ENCODE results near the gene OR5H14.
"Not testable (repeated sequence)": the region's sequence is repeated elsewhere in the genome, so short reads cannot be mapped to it uniquely, and the experiment has no call there.

Gene OR5H14

DNA sequence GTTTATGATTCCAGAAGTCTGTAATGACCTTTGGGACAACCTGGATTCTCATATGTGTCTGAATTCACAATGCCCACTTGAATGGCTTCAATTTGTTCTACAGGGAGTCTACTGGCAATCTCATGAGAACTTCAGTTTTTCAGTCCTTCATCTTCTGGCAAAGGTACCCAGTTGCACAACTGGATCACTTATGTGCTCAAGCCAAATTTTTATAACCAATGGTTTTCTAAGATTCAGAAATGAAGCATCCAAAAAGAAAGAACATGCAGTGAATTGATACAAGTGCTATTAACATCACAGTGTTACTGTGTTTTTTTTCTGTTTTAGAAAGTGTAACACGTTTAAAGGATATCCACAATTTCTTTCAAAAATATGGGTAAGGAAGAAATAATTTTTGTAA lies at the start of gene OR5H14:
Gene OR5H14, plus strand, starts transcription at position 301 of the 400 bp plus-strand sequence. CDS start 1,907 bp downstream, outside the sequence.
- intact Hi-C loops (cut with DNase I) = no loop called here
- no peak for DNase-seq

DNA sequence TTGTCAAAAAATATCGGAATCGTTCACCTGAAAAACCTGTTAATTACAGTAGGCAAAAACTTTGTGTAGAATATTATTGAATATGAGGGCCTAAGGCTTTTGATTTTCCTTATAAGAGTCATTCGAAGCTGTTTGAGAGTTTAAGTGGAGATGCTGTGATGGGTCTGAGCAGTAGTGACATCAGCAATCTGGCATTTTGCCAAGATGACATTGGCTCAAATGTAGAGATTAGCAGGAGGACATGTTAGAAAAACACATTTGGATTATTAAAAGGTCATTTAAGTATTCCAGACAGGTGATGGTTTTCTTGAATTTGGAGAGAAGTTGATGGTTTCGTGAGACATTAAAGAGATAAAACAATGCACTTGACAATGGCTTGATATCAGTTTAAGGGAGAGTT lies 47.4 kb upstream of the OR5H14 start:
- no peak for DNase-seq
- intact Hi-C loops (cut with DNase I) = no loop called here

DNA sequence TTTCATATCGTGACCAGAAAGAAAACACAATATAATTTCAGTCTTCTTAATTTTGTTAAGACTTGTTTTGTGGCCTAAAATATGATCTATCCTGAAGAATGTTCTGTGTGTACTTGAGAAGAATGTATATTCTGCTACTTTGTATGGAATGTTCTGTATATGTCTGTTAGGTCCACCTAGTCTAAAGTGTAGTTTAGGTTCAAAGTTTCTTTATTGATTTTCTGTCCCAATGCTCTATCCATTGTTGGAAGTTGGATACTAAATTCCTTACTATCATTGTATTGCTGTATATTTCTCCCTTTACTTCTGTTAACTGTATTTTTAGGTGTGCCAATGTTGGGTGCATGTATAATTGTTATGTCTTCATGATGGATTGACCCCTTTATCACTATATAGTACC lies 39.1 kb upstream of the OR5H14 start:
- no peak for DNase-seq
- intact Hi-C loops (cut with DNase I) = no loop called here

DNA sequence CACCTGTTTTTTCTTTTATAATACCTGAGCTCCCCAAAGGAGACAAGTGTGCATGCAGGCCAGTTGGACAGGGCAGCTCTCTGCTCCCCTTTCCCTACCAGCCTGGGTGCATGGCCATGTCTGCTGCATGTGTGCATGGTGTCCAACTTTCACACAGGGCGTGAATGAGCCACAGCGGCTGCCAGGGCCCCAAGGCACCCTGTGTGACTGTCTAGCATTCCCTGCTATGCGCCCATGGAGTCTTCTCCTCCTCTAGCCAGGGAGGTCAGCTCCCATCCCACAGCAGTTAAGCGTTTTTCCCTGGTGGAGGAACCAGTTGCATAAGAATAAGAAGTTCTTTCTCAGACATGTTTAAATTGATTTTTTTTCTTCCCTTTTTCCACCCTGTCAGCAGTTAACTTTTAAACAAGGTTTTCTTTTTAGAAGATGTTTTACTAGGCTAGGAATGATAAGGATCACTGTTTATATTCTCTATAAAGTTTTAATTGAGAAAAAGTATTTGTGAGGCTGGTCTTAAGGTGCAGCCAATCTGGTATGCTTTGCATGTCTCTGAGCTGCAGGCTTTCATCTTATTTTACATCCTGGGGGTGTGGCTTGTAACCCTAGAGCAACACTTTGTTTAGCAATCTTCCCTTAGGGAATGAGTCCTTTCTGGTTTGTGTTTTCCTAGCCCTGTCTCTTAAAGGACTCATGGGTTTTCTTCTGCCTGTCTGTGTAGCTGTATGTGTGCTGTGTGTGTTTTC lies 37.3 kb upstream of the OR5H14 start:
- intact Hi-C loops (cut with DNase I) = no loop called here
- DNase-seq = peak in 1 of 10 donors; percentile 19

DNA sequence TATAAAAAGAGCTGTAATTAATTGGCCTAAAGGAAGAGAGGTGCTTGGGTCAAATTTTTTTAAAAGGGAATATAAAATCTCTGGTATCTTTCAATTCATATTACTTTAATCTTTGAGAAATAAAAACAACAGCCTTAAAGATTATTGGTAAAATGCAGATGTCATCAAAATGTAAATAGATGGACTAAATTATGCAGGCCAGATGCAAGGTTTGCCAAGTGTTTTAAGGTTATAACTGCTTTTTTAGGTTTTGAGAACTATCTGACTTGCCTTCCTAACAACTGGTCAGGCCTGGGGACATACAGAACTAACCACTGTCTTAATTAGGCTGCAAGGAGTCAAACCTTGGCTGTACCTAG lies 36.8 kb upstream of the OR5H14 start:
- DNase-seq = no peak
- intact Hi-C loops (cut with DNase I) = no loop called here

DNA sequence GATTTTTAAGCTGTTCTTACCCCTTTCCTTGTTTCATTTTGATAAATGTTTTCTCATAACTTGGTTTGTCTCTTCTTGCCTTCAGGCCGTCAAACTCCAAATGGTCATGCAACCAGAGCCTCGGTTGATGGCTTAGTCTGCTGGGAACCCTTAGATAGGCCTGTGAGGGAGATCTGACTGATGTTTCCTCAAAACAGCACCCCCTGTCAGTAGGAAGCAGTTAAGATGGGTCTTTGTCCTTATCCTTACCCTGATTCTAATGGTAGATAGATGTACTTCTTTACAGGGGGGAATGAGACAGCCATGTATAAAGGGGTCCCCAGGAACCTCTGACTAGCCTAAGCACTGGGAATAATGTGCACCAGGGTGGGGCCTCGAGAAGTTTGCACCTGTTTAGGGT lies 33.0 kb upstream of the OR5H14 start:
- intact Hi-C loops (cut with DNase I) = no loop called here
- no peak for DNase-seq

DNA sequence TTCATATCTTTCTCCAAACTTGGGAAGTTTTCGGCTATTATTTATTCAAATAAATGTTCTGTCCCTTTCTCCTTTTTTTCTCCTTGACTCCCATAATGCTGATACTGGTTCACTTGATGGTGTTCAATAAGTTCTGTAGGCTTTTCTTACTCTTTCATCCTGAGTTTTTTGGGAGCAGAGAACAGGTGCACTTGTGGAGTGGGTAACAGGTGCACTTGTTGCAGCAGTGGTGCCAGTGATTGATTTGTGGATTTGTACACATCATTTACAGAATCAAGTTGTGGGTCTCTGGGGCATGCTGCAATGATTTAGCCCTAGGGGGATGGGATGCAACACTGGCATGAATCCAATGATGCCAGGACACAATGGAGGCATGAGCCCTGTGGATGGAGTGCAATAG lies 31.6 kb upstream of the OR5H14 start:
- intact Hi-C loops (cut with DNase I) = no loop called here

DNA sequence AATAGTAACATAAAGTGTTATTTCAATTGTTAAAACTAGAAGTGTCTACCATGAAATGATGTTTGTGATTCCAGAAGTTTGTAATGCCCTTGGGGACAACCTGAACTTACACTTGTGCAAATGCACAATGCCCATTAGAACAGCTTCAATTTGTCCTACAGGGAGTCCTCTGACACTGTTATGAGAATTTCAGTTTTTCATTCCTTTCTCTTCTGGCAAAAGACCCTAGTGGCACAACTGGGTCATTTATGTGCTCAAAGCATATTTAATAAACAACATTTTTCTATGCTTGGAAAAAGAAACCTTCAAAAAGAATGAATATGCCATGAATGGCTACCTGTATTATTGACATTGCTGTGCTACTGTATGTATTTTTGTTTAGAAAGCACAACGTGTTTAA lies 16.9 kb upstream of the OR5H14 start, which contains the start of gene OR5H1:
Gene OR5H1, plus strand, starts transcription at position 301 of the 400 bp plus-strand sequence. CDS start 1,977 bp downstream, outside the sequence.
- intact Hi-C loops (cut with DNase I) = no loop called here
- no peak for DNase-seq

More for the DNA sequence above, 31.6 kb upstream of the OR5H14 start:
- no peak for DNase-seq

DNA sequence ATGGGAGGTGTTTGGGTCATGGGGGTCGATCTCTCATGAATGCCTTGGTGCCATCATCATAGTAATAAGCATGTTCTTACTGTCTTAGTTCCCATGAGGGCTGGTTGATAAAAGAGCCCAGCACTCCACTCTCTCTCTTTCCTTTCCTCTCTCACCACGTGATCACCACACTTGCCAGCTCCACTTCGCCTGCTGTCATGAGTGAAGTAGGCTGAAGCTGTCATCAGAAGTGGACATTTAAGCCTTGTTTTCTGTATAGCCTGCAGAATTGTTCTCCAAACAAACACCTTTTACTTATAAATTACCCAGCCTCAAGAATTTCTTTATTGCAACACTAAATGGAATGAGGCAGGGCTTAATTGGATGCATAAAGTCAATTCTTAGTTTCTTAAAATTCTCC lies 10.6 kb upstream of the OR5H14 start:
- intact Hi-C loops (cut with DNase I) = no loop called here
- no peak for DNase-seq

DNA sequence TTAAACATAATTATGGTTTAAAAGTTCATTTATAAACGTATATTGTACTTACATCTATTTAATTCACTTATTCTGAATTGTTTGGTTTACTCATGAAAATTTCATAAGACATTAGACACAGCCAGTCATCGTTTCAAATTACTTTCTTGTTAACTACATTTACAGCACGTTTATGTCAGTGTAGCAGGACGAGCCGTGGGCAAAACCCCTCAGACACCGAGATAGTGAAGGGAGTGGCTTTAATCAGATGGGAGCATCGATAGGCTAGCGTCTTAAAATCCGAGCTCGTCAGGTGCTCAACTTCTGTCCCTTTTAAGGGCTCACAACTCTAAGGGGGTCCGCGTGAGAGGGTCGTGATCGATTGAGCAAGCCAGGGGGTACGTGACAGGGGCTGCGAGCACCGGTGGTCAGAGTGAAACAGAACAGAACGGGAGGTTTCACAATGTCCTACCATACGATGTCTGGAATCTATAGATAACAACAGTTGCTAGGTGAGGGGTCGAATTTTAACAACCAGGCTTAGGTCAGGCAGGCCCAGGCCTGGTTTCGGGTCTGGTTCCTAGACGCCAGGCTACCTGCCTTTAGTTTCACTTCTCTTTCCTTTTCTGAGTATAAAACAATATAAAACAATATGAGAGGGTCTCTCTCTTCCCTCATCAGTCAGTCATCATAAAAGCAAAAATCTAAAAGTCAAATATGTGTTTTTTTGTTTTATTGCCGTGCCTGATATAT lies 9.3 kb upstream of the OR5H14 start:
- DNase-seq; intact Hi-C loops (cut with DNase I): not testable (repeated sequence)

DNA sequence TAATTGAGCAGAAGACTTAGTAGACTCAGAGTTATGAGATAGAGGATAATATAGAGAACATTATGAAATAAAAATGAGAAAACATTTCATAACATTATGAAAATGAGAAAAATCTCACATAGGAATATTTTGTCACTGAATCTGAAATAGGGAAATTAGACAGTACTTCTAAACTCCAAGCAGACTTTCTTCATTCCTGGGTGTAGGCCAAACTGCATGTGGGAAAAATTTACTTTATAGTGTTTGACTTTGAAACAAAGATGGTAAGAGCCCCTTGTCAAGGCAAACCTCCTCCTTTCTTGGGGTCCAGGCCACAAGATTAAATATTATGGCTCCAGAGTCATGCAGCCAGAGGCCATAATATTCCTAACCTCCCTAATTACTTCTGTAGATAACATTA lies 6.7 kb upstream of the OR5H14 start:
- intact Hi-C loops (cut with DNase I) = loop anchor here (2.0 kb wide), 1 partner anchor 42 kb away; no protein-coding TSS in a partner anchor

DNA sequence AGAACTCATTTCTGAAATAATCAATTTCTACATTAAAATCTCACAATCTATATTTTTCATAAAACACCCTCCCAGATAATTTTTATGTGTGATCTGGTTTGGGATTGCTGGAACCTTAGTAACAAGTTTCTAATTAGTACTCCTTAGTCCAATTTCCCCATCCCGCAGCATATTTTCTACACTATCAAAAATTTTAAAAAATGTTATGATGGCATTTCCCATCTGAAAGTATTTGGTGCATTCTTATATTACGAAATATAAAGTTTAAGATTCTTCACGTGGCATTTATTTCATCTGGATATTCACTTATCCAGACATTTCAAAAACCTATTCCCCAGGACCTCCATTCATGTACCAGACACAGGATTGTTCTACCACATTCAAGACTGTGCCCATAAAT lies 1.5 kb downstream of the OR5H14 start:
- no peak for DNase-seq
- intact Hi-C loops (cut with DNase I) = no loop called here

More for the DNA sequence above, 6.7 kb upstream of the OR5H14 start:
- no peak for DNase-seq

DNA sequence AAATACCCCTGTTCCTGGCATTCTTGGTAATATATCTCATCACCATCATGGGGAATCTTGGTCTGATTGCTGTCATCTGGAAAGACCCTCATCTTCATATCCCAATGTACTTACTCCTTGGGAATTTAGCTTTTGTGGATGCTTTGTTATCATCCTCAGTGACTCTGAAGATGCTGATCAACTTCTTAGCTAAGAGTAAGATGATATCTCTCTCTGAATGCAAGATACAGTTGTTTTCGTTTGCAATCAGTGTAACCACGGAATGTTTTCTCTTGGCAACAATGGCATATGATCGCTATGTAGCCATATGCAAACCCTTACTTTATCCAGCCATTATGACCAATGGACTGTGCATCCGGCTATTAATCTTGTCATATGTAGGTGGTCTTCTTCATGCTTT lies 2.2 kb downstream of the OR5H14 start:
- intact Hi-C loops (cut with DNase I); DNase-seq: not testable (repeated sequence)

DNA sequence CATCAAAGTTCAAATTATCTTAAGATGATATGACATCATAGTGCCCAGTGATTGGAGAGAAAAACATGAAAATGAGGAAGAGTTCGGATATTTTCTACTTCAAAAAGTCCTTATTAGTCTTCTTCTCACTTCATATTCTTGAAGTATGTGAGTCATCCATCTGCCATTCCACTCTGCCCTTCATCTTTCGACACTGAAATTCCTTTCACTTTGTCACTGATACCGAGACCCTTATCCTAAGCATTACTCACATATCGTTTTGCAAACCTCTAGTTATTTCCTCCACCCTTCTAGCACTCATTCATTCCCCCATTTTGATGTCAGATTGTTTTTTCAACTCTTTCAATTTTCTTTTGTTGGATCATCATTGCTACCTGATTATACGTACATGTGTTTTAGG lies 4.0 kb downstream of the OR5H14 start:
- no peak for DNase-seq
- intact Hi-C loops (cut with DNase I) = no loop called here

DNA sequence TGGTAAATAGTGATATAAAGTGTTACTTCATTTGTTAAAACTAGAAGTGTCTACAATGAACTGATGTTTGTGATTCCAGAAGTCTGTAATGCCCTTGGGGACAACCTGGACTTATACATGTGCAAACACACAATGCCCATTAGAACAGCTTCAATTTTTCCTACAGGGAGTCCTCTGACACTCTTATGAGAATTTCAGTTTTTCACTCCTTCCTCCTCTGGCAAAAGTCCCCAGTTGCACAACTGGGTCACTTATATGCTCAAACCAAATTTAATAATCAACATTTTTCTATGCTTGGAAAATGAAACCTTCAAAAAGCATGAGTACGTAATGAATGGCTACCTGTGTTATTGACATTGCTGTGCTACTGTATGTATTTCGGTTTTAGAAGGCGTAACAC lies 19.1 kb downstream of the OR5H14 start, which contains the start of gene OR5H15:
Gene OR5H15, plus strand, starts transcription at position 301 of the 400 bp plus-strand sequence. CDS start 2,004 bp downstream, outside the sequence.
- intact Hi-C loops (cut with DNase I) = no loop called here

DNA sequence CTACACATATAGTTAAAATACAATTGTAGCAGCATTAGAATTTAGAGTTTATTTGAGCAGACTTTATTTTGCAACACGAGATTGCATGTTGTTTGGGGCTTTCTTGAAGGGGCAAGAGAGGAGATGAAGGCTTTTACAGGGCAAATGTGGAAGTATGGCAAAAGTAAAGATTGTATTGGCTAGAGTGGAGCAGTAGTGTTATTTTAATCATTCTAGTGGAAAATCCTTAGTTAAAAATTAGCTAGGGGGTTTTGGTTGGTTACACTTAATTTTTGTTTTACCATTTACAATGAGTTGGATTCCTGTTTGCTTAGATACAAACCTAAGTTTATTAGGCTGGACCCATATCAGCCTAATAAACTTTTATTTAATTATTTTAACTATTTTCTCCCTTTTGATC lies 23.8 kb downstream of the OR5H14 start:
- no peak for DNase-seq
- intact Hi-C loops (cut with DNase I) = no loop called here

More for the DNA sequence above, 19.1 kb downstream of the OR5H14 start, which contains the start of gene OR5H15:
- no peak for DNase-seq

DNA sequence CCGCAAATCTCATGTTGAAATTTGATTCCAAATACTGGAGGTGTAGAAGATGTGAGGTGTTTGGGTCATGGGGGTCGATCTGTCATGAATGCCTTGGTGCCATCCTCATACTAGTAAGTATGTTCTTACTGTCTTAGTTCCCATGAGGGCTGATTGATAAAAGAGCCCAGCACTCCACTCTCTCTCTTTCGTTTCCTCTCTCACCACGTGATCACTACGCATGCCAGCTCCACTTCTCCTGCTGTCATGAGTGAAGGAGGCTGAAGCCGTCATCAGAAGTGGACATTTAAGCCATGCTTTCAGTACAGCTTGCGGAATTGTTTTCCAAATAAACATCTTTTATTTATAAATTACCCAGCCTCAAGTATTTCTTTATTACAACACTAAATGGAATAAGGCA lies 25.3 kb downstream of the OR5H14 start:
- intact Hi-C loops (cut with DNase I) = no loop called here
- no peak for DNase-seq

DNA sequence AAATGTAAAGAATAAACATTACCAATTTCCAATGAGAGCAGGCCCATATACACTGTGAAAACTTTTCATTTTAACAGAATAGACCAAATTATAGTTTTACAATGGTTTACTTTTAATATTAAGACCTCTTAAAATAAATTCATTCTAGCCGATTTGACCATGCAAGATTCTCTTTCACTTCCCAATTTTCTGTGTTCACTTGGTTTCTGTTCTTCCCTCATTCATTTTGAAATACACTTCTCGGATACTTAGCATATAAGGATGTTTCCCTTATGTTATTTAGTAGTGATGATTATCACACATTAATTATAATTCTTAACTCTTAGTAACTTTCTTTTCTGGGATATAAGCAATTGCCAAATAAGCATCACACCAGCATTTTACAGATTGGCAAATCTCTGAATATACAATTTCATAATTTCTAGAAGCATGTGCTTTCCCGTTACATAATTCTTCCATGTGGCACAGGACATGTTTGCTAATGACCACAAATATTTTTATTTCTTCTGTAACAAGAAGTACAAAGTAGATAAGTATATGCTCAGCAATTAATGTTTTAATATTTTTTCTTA lies 33.1 kb downstream of the OR5H14 start:
- no peak for DNase-seq
- intact Hi-C loops (cut with DNase I) = no loop called here

DNA sequence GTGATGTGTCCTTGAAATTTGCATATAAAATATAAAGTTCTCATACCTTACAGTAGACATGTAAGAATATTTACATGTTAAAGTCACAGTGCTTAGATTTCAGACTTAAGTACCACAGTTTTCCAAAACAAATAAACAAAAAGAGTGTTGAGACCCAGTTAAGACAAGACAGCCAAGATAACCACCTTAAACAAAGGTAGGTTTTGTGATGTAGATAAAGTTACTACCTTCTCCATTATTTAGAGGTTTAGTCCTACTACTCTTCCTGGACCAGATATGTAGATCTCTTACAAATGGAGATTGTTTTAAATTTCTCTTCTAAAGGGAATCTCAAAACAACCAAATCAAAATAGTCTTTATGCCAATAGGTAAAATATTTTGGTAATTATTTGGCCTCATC lies 34.9 kb downstream of the OR5H14 start:
- intact Hi-C loops (cut with DNase I) = loop anchor here (2.0 kb wide), 1 partner anchor 41 kb away; no protein-coding TSS in a partner anchor
- no peak for DNase-seq

DNA sequence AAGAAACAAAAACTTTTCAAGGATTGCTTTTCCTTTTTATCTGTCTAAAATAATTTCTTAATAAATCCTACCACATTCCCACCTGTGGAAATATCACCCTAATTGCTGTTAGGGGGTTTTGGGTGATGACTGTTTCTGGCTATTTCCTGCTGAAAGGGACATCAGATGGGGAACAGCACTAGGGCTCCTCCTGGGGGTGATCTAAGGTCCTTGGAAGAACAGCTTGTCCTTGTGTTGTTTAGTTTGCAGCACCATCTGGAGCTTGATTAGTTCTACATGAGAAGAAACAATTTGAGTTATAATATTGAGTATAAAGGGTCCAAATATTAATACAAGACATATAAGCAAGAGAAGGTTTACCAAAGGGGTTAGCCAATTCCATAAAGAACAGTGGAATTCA lies 37.9 kb downstream of the OR5H14 start:
- intact Hi-C loops (cut with DNase I) = no loop called here
- peak in 1 of 10 donors; percentile 18 for DNase-seq

DNA sequence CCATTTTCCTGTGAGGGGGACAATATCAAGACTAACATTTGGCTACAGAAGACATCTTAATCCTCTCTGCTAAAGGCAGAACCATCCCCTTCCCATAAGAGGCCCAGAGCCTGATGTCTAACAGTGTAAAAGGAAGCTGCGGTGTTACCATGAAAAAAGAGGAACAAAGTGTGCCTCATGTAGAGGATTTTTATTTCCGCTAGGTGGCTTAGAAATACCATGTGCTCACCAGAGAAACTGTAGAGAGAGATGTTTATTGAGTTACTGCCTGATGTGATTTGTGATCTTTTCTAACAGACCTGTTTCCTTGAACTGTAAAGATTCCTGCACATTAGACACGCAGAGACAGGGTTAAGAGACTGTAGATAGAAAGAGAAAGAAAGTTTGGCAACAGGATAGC lies 41.3 kb downstream of the OR5H14 start:
- DNase-seq = no peak
- intact Hi-C loops (cut with DNase I) = loop anchor here (2.0 kb wide), 1 partner anchor 140 kb away; no protein-coding TSS in a partner anchor

Measured in posterior cingulate gyrus (tissue), 11 donors.